GM18858 (cell line): ENCODE measurements around the gene B4GALNT4.
"Not testable (repeated sequence)": the region's sequence is repeated elsewhere in the genome, so short reads cannot be mapped to it uniquely, and the experiment has no call there.

ENCODE experiments used
- ATAC-seq: cut with Tn5 transposase; IDR thresholded peaks from one replicate; pipeline ENCODE4 v1.9.1; 2021; ENCODE audit not compliant: unreplicated experiment

B4GALNT4 gene

DNA sequence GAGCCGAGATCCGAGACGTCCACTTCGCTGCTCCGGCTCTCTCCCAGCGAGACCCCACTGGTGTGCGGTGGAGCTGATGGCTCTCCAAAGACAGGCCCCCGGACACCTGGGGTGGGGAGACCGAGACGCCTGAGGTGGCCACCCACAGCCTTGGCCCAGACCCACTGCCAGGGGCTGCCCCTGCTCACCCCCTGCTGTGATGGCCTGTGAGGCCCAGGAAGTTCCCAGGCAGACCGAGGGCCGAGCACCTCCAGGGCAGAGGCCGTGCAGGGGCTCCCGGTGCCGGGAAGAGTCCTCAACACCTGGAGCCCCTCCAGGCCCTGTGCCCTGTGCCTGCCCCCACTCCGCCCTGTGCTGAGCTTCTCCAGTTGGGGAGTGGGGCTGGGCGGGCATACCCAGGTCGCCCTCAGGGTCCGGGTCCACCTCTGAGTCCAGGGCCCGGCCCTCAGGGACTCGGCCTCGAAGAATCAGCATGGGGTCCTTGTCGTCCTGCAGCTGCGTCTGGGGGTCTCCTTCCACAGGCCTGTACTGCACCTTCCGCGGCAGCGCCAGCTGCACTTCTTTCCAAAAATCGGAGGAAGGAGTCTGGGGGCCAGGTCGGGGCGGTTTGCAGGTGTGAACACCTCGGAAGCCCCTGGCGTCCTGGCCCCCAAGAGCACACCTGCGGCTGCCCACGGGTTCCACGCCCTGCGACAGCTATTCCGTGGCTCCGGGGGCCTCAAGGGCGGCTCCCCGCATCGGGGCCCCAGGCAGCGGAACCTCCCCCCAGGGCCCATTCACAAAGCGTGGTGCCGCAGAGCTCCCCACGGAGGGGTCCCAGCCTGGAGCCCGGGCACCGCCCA is 36.9 kb downstream of the B4GALNT4 start:
- ATAC-seq: no peak

- peak; percentile 43 for ATAC-seq
These were observed 37.7 kb downstream of the B4GALNT4 start for GRCh38 chr11:406796-407650.

GRCh38 chr11:407651-408123 is 38.4 kb downstream of the B4GALNT4 start:
- no peak for ATAC-seq

DNA sequence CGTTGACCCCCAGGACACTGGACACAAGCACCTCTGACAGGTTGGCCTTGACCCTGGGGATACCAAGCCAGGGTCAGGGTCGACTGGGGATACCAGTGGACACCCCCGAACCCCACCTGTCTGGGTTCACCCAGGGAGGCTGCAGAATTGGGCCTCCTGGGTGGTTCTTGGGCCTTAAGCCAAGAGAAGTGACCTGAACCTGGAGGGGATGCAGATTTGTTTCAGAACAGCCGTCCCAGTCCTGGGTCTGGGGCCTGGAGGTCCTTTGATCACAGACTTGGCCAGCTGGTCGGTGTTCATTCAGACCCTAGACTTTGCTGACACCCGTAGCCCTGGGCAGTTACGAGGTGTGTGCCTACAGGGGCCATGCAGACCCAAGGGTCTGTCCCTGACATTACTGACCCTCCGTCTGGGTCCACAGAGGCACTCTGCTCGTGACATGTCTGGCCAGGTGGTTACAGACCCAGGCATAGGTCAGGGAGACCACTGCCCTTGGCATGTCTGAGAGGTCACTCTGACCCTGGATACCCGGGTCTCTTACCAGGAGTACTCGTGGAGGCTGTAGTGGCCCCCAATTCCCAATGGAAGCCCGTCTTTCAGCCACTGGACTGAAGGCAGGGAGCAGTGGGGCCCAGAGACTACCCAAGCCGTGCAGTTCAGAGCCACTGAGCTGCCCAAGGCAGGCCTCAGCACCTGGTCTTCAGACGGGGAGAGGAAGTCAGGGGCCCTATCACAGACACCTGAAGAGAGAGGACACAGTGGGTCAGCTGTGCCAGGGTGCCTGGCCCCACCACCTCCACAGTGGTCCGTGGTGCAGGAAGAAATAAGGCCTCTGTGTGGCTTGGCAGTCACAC is 39.1 kb downstream of the B4GALNT4 start:
- no peak for ATAC-seq

- ATAC-seq: no peak
These were observed 39.8 kb downstream of the B4GALNT4 start for GRCh38 chr11:409008-409599.

- ATAC-seq: no peak
These were observed 40.5 kb downstream of the B4GALNT4 start for GRCh38 chr11:409600-410483.

DNA sequence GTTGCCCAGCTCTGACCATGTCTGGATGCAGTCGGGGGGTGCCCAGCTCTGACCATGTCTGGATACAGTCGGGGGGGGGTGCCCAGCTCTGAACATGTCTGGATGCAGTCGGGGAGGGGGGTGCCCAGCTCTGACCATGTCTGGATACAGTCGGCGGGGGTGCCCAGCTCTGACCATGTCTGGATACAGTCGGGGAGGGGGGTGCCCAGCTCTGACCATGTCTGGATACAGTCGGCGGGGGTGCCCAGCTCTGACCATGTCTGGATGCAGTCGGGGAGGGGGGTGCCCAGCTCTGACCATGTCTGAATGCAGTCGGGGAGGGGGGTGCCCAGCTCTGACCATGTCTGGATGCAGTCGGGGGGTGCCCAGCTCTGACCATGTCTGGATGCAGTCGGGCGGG is 41.4 kb downstream of the B4GALNT4 start:
- ATAC-seq: not testable (repeated sequence)

DNA sequence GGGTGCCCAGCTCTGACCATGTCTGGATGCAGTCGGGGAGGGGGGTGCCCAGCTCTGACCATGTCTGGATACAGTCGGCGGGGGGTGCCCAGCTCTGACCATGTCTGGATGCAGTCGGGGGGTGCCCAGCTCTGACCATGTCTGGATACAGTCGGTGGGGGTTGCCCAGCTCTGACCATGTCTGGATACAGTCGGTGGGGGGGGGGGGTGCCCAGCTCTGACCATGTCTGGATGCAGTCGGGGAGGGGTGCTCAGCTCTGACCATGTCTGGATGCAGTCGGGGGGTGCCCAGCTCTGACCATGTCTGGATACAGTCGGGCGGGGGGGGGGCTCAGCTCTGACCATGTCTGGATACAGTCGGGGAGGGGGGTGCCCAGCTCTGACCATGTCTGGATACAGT is 42.2 kb downstream of the B4GALNT4 start:
- not testable (repeated sequence) for ATAC-seq

DNA sequence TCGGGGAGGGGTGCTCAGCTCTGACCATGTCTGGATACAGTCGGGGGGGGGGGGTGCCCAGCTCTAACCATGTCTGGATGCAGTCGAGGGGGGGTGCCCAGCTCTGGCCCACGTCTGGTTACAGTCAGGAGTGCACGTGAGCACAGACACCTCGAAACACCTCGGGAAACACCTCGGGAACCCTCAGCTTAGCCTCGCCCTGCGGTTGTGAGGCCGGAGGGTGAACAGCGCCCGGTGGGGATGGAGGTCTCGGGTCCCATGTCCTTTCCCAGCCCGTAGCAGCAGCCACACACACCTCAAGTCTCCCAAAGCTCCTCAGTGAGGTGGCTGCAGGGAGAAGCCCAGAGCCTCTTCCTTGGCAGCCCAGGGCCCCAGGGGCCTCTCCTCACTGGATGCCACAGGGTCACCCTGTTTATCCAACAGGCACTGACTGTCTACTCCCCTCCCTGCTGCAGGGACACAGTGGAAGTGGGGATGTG is 43.4 kb downstream of the B4GALNT4 start:
- ATAC-seq: no peak

- no peak for ATAC-seq
These were observed 44.1 kb downstream of the B4GALNT4 start for GRCh38 chr11:413120-414081.

- ATAC-seq: no peak
These were observed 45.1 kb downstream of the B4GALNT4 start for GRCh38 chr11:414318-414857.

DNA sequence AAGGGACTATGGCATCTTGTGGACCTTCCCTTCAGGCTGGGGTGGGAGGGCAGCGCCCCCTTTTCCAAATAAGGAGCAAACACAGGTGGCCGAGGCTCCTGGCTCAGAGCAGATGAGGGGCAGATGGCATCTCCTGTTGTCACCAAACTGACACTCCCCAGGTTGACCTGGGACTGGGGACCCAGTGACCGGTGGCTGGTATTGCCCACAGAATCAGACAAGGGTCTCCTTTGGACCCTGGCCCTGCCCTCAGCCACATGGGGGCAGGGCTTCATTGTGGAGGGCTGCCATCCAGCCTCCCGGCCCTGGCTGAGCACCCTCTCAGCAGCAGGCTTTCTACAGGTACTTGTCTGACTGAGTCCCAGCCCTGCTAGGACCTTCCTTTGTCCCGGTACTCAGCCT is 46.3 kb downstream of the B4GALNT4 start:
- no peak for ATAC-seq

- ATAC-seq: no peak
These were observed 46.9 kb downstream of the B4GALNT4 start for GRCh38 chr11:416051-416756.

DNA sequence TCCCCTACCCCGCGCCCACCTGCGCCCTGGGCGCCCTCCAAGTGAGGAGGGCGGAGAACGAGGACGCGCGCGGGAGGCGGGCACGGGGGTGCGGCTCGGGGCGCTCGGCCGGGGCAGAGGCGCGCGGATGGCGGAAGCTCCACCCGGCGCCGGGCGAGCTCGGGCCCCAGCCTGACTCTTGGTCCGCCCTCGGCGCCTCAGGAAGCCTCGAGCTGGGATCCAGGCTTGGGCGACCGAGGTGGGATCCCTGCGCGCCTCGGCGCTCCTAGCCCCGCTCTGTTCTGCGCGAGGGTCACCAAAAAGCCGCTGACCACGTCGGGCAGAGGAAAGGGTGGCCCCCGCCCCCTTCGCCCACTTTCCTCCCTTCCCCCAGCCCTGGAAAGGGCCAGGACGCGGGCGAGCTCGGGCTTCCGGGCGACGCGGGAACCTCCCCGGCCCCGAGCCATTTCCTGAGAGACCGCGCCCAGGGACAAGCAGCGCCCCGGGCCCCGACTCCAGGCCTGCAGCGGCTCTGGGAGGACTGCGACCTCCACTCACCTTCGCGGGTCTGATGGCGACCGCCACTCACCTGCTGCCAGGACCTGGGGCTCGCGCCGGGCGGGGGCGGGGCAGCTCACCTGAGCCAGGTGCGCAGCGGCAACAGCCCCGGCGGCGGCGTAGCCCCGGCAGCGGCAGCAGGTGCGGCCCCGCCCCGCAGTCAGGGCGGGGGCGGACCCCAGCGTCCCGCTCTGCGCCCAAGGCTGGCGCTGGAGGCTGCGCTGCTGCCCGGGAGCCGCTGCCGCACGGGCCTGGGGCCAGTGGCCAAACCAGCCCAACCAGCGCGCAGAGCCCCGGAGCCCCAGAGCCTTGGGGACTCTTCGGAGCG is 47.7 kb downstream of the B4GALNT4 start:
- no peak for ATAC-seq

- no peak for ATAC-seq
These were observed 48.5 kb downstream of the B4GALNT4 start for GRCh38 chr11:417652-418342.
